ENCODE data around the gene FAM117B.

The FAM117B gene

GRCh38 chr2:202808754-202809153 is 174.0 kb downstream of the FAM117B start:
- DNase-seq (ENCODE audit: low read depth in 2 of 2): no peak

- no peak for DNase-seq (ENCODE audit: low read depth in 2 of 2)
These were observed 178.6 kb downstream of the FAM117B start for GRCh38 chr2:202813387-202813786.

GRCh38 chr2:202814226-202814625 is 179.5 kb downstream of the FAM117B start:
- no peak for DNase-seq (ENCODE audit: low read depth in 2 of 2)

- no peak for DNase-seq (ENCODE audit: low read depth in 2 of 2)
These were observed 181.0 kb downstream of the FAM117B start for GRCh38 chr2:202815548-202816360.

- no peak for DNase-seq (ENCODE audit: low read depth in 2 of 2)
These were observed 183.0 kb downstream of the FAM117B start for GRCh38 chr2:202817771-202818170.

- no peak for DNase-seq (ENCODE audit: low read depth in 2 of 2)
These were observed 183.6 kb downstream of the FAM117B start for GRCh38 chr2:202818321-202818720.

Measured in stimulated activated CD4-positive, alpha-beta T cell treated with anti-CD3 and anti-CD28 coated beads, Interleukin-1b, Interleukin-23, amount 100 ng/mL, for 1 hour (primary cell).